HG03159 (cell line): ENCODE data around the gene TRIM50.
A peak's percentile ranks its signal among the peaks of the same experiment; 100 is the strongest.
"Not testable (repeated sequence)": the region's sequence is repeated elsewhere in the genome, so short reads cannot be mapped to it uniquely, and the experiment has no call there.

Experiments
- ATAC-seq: cut with Tn5 transposase; IDR thresholded peaks from one replicate; pipeline ENCODE4 v1.9.1; 2021; ENCODE audit warnings: mild to moderate bottlenecking, moderate library complexity; ENCODE audit not compliant: unreplicated experiment

Gene TRIM50

DNA sequence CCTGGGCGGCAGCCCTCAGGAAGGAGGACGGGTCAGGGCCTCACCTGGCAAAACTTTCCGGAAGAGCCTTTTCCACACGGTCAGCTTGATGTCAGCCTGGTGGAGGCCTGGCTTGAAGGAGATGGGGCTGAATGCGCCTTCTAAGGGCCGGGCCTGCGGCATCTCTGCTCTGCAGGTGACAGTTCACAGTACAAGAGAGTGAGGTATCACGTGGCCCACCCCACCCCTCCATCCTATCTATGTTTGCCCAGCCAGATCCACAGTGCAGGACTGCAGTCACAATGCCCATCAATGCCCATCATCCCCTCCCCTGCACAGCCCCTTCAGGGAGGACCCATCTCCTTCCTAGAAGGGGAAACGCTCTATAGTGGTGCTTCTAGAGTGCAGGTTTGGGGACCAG, 11.4 kb downstream of the TRIM50 start:
- ATAC-seq: no peak

DNA sequence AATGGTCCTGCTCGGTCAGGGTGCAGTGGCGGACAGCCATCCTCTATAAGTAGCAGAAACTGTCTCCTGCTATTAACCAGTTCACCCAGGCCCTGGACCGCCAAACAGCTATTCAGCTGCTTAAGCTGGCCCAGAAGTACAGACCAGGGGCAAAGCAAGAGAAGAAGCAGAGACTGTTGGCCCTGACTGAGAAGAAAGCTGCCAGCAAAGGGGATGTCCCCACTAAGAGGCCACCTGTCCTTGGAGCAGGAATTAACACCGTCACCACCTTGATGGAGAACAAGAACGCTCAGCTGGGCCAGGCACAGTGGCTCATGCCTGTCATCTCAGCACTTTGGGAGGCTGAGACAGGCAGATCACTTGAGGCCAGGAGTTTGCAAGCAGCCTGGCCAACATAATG, 13.6 kb downstream of the TRIM50 start:
- no peak for ATAC-seq

DNA sequence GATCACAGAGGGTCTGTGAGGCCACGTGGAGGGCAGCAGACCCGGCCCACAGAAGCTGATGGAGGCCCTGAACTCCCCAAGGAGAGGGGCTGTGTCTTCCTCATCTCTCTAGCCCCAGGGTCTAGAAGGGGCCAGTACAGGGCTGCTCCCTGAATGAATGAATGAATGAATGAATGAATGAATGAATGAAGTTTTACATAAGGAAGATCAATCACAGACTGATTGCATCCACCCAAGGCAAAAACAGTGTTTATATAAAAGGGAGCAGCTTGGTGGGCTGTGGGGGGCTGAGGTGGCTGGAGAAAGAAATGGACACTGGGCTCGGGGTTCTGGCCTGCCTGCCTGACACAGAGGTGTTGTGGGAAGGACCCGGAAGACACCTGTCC, 14.4 kb downstream of the TRIM50 start:
- no peak for ATAC-seq

DNA sequence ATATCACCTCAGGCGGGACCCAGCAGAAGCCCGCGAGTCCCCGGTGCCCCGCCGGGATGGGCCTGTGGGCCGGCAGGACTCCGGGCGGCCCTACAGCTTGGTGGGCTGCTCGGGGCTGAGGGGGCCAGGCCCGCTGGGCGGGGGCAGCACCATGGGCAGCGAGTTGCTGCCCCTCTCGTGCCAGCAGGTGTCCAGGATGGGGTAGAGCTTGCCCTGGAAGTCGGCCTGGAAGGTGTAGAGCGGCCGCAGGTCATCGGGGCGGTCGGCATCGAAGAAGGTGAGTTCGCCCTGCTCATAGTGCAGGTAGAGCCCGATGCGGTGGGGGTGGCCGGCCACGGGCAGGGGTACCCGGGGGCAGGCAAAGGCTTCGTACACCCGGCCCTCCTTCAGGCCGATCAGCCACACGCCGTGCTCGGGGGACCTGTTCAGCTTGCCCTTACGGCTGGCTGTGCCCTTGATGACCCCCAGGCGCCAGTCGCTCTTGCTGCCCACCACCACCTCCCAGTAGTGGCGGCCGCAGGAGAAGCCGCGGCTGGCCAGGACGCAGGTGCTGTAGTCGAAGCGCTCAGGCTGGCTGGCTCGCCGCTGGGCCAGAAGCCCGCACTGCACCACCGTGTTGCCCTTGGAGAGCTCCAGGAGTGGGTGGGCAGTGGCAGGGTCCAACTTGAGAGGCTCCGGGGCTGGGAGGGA, 14.9 kb downstream of the TRIM50 start:
- no peak for ATAC-seq

DNA sequence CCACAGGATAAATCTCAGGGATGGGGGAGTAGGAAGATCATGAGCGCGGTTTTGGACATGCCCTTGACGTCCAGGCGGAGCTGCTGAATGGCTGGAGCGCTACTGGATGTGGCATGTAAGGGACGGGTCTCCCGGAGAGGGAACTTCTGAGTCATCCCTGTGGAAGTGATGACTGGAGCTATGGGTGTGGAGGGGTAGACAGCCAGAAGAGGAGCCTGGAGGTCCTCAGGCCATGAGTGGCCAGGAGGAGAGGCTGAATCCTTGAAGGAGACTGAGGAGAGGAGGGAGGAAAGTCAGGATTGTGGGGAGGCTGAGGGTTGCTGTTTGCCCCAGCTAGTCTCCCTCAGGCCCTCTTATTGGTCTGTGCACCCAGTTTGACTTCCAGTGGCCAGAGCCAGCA, 16.5 kb downstream of the TRIM50 start:
- ATAC-seq: not testable (repeated sequence)

DNA sequence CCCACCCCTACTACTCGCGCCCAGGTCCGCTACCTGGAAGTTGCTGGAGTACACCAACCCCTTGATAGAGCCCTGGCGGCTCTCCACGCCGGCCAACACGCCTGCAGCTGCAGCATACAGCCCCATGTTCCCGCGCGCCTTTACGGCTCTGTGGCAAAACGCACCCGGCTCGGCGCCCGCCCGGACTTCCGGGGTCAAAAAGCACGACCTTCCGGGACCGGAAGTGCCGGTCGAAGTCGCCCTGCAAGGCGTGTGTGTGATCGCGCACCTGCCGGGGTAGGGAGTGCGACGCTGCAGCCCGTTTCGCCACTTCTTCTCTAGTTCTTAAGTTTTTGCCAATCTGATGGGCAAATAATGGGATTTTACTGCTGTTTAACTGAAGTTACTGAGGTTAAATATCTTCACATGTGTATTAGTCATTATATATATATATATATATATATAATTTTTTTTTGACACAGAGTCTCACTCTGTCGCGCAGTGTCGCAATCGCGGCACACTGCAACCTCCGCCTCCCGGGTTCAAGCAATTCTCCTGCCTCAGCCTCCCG, 19.1 kb downstream of the TRIM50 start, which contains the start of gene NSUN5:
Gene NSUN5, minus strand, starts transcription at position 162 of the 550 bp plus-strand sequence. Its CDS starts 36 bp downstream, at position 126.
- ATAC-seq: peak; percentile 90

DNA sequence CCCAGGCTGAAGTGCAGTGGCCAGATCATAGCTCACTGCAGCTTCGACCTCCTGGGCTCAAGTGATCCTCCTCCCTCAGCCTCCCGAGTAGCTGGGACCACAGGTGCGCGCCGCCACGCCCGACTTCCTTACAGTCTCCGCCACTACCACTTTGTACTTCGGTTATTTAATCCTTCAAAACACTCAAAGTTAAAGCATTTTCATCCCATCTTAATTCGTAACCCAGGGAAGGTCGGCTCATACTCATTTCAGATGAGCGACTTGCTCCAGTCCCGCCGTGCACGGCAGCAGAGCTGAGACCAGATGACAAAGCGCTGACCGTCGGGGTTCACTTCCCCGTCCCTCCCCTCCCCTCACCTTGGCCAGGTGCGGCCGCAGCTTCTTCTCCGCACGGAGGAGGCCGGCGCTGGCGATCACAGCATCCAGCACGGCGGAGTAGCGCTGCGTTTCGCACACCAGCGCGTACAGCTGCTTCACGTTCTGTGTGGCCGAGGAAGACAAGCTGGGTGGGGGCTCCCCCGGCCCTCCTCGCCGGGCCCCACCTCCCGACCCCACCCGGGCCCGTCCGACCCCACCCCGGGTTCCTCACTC, 19.7 kb downstream of the TRIM50 start:
- peak; percentile 38 for ATAC-seq

DNA sequence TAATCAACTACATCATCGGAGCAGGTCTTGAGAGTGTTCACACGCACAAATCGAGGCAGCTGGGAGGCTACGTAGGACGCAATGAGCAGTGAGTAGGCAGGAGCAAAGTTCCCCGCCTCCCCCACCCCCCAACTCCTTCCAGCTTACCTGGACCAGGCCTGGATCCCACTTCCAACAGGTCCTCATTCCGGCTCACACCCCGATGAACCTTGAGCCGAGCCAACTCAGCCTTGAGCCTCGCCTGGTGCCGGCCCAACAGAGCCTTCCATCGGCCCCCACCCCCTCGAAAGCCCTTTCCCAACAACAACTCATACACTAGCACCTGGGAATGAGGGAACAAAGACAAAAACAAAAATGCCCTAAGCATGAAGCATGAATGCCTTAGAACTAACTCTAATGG, 20.4 kb downstream of the TRIM50 start:
- ATAC-seq: no peak

DNA sequence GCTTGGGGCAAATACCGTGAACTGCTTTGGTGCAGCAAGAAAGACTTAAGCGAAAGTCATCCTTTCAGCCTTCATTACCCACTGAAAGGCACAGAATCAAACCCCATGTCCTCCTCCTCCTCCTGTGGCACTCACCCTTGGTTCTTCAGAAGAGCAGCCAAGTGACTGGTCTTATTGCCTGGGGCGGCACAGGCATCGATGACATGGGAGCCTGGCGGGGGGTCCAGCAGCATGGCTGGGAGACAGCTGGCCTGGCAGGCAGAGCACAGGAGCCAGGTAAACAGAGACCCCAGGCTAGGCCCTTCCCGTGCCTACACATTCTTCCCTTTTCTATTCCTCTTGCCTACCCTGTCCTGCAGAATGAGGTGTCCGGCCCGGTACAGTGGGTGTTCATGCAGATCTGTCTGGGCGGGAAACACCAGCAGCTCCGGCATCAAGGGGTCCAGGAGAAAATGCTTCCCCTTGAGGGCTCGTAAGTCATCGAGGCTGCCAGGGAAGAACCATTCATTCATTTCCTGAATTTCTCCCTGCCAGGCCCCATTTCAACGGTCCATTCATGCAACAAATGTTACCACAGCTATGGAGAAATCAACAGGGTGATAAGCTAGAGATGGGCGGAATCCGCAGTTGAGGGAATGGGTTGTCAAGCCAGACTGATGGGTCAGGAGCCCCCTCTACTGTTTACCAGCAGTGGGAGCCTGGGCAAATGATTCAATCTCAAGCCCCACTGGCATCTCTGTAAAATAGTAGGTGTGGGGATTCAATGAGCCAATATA, 23.1 kb downstream of the TRIM50 start:
- not testable (repeated sequence) for ATAC-seq

DNA sequence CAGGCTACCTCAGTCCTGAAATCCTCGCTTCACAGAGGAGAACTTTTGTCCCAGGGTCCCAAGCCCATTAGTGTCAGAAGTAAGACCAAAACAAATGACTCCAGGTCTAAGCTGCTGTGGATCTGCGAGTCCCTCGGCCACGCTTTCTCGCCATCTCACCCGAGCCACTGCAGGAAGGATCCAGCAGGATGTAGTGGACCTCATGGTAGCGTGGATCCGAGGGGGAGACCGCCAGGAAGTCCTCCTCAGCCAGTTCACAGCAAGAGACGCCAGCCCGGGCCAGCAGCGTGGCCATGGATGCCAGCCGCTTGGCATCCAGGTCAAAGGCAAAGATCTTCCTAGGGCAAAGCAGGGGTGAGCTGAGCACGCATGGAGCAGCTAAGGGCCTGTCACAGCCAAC, 23.8 kb downstream of the TRIM50 start:
- ATAC-seq: no peak

DNA sequence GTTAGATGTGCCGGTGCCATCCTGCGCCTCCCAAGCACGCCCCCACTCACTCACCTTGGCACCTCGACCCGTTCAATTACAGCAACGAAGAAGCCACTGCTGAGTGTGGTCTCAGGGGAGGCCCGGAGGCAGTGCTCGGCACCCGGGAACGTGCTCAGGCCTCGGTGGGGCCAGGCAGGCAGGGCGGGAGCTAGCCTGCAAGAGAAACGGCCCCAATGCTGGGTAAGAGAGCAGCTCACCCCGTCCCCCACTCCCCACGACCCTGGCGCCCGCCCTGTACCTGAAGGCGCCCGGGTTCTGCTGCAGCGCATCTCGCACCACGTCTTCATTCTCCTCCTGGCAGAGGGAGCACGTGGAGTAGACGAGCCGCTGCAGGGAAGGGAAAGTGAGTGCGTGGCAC, 24.3 kb downstream of the TRIM50 start:
- ATAC-seq: no peak

DNA sequence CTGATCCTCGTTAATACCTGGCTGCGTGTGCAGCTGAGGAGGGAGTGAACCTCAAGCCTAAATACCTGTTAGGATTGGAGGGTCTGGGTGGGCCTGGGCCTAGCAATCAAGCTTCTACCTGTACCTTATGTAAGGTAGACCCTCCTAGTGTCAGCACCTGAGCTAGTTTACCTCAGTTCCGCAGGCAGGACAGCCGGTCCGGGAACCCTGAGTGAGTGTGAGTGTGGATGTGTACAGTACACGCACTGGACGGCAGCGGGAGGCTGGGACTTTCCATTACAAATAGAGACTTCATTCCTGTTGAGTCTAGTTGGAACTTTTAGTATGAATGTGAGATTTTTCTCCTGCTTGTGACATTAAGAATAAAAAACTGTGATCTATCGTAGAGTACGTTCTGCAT, 25.0 kb downstream of the TRIM50 start:
- not testable (repeated sequence) for ATAC-seq

DNA sequence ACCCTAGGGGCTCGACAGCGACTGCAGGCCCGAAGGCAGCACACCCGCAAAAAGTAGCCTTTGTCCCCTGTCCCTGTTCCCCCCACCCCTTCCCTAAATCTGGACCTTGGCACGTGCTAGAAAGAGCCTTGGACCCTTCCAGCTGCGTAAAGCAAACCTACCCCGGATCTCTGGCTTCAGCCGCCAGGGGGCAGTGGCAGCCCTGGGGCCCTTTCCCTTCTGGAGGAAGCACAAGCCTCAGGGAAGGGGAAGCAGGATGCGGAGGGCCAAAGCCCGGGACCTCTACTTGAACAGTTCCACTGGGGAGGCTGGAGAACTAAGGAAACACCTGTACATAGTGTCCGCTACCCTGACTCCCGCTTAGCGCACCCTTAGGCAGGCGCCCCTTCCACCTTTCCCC, 26.8 kb downstream of the TRIM50 start:
- ATAC-seq: not testable (repeated sequence)

DNA sequence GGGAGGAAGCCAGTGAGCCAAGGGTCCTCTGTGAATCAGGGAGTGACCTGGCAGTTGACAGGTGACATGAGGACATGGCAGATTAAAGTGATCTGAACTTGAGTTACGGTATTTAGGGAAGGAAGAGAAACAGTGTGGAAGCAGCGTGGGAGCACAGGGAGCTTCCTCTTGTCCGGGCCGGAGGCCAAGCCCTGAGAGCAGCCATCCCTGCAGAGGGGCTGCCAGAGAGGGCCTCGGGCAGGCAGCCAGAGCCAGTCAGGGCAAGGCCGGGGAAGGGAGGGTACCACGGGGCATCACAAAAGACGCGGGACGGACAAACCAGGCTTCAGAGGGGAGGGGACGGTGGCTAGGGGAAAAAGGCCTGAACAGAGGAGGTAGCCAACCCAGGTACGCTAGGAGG, 28.1 kb downstream of the TRIM50 start:
- ATAC-seq: not testable (repeated sequence)

DNA sequence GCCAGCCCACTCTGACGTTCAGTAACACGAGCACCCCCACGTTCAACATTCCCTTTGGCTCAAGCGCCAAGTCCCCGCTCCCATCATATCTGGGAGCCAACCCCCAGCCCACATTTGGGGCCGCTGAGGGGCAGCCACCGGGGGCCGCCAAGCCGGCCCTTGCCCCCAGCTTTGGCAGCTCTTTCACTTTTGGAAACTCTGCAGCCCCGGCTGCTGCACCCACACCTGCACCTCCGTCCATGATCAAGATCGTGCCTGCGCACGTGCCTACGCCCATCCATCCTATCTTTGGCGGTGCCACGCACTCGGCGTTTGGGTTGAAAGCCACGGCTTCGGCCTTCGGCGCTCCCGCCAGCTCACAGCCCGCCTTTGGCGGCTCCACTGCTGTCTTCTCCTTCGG, 30.2 kb downstream of the TRIM50 start:
- not testable (repeated sequence) for ATAC-seq

DNA sequence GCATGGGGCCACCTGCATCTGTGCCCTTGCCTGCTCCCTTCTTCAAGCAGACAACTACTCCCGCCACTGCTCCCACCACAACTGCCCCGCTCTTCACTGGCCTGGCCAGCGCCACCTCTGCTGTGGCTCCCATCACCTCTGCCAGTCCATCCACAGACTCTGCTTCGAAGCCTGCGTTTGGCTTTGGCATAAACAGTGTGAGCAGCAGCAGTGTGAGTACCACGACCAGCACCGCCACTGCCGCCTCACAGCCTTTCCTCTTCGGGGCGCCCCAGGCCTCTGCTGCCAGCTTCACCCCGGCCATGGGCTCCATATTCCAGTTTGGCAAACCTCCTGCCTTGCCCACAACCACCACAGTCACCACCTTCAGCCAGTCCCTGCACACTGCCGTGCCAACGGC, 30.6 kb downstream of the TRIM50 start:
- ATAC-seq: not testable (repeated sequence)

DNA sequence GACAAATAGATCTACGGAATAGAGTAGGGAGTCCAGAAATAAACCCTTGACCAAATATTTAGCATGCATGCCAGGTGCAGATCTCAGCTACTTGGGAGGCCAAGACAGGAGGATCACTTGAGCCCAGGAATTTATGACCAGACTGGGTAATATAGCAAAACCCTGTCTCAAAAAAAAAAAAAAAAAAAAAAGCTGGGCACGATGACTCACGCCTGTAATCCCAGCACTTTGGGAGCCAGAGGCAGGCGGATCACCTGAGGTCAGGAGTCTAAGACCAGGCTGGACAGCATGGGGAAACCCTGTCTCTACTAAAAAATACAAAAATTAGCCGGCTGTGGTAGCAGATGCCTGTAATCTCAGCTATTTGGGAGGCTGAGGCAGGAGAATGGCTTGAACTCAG, 50.7 kb downstream of the TRIM50 start:
- ATAC-seq: not testable (repeated sequence)

DNA sequence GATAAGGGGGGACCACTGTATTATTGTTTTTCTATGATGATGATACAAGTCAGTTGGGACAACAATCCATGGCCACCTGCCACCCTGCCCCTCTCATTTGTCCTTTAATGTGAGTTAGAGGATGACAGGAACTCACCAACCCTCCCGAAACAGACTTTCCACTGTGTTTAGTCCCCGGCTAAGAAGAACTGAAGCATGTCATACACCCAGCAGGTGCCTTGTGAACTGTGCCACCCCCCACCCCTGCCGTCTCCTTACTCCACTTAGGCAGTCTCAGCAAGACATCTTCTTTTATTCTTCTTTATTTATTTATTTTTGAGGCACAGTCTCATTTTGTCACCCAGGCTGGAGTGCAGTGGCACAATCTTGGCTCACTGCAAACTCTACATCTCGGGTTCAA, 60.1 kb downstream of the TRIM50 start:
- not testable (repeated sequence) for ATAC-seq

DNA sequence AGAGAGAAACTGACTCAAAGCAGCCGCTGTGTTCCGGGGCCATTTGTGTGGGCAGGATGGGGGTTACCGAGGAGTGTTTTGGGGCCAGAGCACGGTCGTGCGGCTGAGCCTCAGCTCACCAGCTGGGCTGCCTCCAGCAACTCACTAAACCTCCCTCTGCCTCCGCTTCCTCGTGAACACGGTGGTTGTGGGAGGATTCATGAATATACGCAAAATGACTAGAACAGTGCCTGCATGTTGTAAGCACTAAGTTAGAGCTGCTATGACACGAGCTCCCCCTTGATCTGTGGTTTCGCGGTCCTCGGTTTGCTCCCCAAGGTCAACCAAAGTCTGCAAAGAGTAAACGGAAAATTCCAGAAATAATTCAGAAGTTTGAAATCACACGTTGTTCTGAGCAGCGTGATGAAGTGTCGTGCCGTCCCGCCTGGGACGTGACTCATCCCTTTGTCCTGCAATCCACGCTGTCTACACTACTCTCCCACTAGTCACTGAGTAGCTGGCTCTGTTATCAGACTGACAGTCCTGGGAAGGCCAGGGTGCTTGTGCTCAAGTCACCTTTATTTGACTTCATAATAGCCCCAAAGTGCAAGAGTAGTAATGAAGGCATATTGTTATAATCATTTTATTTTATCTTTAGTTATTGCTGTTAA, 61.0 kb downstream of the TRIM50 start:
- peak; percentile 63 for ATAC-seq
